ENCODE measurements around the gene CUX1.
A peak's percentile ranks its signal among the peaks of the same experiment; 100 is the strongest.

CUX1 gene

DNA sequence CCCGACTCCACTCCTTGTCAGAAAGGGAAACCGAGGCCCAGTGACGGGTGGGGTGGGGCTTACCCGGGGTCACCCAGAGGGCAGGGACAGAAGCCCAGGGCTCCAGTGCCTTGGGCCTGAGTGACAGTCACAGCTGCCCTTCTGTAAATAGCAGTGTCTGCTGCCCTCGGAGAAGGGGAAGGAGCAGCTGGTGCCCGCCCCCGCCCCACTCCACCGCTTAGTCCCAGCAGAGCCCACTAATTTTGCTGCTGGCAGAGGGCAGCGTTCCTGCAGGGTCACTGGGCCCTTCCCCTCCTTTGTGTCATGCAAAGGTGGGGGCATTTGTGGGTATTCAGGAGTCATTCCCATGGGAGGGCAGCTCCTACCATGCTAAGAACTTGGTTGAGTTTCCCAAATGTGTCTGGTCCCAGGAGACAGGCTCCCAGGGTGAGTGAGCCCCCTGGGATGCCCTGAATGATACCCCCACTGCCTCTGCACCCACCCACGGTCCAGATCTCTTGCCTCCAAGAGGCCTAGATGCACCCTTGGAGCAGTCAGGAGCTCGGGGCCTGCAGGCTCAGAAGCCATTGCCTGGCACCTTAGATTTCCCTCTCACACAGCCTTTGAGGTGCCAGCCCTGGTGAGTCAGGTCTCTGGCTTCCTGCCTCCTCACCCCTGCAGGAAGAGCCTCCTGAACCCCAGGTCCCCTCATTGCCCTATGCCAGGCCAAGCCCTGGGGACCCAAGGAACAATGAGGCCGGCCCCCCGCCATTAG, 486.4 kb downstream of the CUX1 start:
- CTCF ChIA-PET: interaction anchor here (0.9 to 2.6 kb wide), 3 partner anchors 12 to 30 kb away, joined by 3 to 7 read pairs (median 4); no protein-coding TSS in a partner anchor
- no peak for DNase-seq (ENCODE audit: low read depth, low spot score)
- no peak overlapping the region for H3K4me3 ChIP-seq (ENCODE audit: low read depth, low read length)
- TF ChIP-seq, protein P1, sequence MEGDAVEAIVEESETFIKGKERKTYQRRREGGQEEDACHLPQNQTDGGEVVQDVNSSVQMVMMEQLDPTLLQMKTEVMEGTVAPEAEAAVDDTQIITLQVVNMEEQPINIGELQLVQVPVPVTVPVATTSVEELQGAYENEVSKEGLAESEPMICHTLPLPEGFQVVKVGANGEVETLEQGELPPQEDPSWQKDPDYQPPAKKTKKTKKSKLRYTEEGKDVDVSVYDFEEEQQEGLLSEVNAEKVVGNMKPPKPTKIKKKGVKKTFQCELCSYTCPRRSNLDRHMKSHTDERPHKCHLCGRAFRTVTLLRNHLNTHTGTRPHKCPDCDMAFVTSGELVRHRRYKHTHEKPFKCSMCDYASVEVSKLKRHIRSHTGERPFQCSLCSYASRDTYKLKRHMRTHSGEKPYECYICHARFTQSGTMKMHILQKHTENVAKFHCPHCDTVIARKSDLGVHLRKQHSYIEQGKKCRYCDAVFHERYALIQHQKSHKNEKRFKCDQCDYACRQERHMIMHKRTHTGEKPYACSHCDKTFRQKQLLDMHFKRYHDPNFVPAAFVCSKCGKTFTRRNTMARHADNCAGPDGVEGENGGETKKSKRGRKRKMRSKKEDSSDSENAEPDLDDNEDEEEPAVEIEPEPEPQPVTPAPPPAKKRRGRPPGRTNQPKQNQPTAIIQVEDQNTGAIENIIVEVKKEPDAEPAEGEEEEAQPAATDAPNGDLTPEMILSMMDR (IDR thresholded peaks at IDR 0.05; ENCODE audit: insufficient read depth, low read length, missing control alignments): no peak
- POLR2A ChIA-PET: no interaction called here

DNA sequence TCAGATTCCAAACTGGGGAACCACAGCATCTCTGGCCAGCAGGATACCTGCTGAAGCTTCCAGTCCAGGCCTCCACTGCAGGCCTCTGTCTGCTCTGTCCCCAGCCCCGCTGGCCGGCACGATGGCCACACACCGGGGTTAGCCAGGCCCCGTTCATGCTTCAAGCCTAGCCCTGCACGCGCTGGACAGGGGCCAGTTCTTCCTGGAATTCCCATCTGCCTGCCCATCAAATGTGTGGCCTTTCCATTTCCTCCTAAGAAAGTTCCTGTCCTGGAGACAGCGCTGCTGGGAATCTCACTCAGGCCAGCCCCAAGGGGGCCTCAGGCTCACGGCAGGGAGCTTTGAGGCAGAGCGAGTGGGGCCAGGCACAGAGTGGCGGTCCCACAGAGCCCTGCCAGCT, 487.2 kb downstream of the CUX1 start:
- no peak for DNase-seq (ENCODE audit: low read depth, low spot score)
- TF ChIP-seq, protein P1 (IDR thresholded peaks at IDR 0.05; ENCODE audit: insufficient read depth, low read length, missing control alignments): no peak
- ChIA-PET CTCF (interaction anchor here (0.9 to 1.2 kb wide), 2 partner anchors 11 to 31 kb away, joined by 3 to 4 read pairs; no protein-coding TSS in a partner anchor), POLR2A (no interaction called here)
- no peak overlapping the region for H3K4me3 ChIP-seq (ENCODE audit: low read depth, low read length)

DNA sequence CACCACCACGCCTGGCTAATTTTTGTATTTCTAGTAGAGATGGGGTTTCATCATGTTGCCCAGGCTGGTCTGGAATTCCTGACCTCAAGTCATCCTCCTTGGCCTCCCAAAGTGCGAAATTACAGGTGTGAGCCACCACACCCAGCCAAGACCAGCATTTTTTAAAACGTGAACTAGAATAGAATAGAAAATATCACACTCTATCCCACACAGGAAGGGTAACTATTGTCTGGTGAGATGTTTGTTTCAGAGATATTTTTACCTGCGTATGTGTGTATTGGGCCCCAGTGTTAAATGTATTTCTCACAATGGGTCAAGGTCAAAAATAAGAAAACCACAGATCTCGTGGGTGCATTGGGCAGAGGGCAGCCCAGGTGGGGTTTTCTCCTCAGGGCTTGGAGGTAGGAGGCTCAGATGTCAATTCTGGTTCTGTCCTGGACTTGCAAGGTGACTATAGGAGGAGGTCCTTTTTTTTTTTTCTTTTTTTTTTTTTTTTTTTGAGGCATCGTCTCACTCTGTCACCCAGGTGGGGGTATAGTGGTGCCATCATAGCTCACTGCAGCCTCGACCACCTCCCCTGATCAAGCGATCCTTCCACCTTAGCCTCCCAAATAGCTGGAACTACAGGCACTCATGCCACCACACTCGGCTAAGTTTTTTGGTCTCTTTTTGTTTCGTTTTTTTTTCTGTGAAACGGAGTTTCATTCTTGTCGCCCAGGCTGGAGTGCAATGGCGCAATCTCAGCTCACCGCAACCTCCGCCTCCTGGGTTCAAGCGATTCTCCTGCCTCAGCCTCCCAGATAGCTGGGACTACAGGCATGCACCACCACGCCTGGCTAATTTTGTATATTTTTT, 488.2 kb downstream of the CUX1 start:
- TF ChIP-seq, protein P1 (IDR thresholded peaks at IDR 0.05; ENCODE audit: insufficient read depth, low read length, missing control alignments): no peak
- no peak for DNase-seq (ENCODE audit: low read depth, low spot score)
- no peak overlapping the region for H3K4me3 ChIP-seq (ENCODE audit: low read depth, low read length)
- ChIA-PET CTCF (no interaction called here), POLR2A (no interaction called here)

DNA sequence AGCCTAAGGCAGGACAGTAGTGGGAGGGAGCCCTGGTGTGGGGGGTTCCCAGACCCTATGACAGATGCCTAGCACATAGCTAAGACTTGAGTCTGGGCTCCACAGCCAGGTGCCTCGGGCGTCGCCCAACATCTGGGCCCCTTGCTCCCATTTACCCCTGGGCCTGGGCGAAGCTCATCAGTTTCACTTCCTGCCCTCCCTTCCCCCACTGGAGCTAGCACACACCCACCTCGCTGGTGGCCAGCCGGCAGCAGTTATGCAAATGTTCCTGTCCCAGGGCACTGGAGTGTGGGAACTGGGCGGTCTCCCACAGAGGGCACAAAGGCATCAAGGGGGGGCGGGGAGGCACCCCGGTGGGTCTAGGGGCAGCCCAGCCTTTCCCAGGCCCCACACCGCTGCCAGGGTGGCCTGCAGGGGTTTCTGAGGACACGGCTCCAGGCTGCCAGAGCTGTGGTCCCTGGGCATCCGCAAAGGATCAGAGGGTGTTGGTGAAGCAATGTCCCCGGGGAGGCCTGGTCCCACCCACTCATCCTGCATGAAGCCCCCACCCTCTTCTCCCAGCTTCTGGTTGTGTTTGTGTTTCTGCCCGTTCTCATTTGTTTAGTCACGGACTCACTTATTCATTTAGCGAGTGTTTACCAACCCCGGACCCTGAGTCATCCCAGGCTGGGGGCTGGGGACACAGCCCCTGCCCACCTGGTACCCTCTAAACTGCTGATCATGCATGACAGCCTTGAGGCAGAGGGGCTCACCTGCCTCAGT, 489.7 kb downstream of the CUX1 start:
- ChIA-PET POLR2A (no interaction called here), CTCF (no interaction called here)
- peak overlapping the region; percentile 24 for H3K4me3 ChIP-seq (ENCODE audit: low read depth, low read length)
- DNase-seq (ENCODE audit: low read depth, low spot score): no peak
- TF ChIP-seq, protein P1 (IDR thresholded peaks at IDR 0.05; ENCODE audit: insufficient read depth, low read length, missing control alignments): no peak

DNA sequence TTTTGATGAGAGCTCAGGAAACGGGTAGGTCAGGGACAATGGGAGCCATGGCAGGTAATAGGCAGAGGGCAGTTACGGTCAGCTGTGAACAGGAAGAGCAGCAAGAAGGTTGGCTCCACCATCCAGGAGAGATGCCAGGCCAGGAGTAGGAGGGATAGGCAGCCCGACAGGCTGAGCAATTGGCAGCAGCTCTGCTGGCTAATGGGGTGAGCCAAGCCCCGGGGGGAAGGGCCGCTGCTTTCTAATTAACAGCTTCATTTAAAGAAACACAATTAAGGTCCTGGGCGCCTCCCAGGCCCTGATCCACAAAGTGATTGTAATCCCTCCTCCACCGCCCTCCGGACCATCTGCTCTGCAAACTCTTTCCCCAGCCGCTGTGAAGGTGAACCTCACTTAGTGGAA, 493.0 kb downstream of the CUX1 start:
- H3K4me3 ChIP-seq (ENCODE audit: low read depth, low read length): no peak overlapping the region
- POLR2A ChIA-PET: no interaction called here
- no peak for DNase-seq (ENCODE audit: low read depth, low spot score)
- CTCF ChIA-PET: interaction anchor here (1.0 kb wide), 1 partner anchor 11 kb away, joined by 4 read pairs; no protein-coding TSS in a partner anchor
- TF ChIP-seq, protein P1 (IDR thresholded peaks at IDR 0.05; ENCODE audit: insufficient read depth, low read length, missing control alignments): no peak
